H9 (cell line): Measurements from ENCODE around the gene JAK1. TPM values are rescaled to one million over a fixed set of nuclear protein-coding genes. Genes with fewer than 3 reads are reported as not detected.

Experiments
- DNase-seq: peaks from one replicate; pipeline ENCODE4 v3.0.0-alpha.2; 2017
- H2AFZ ChIP-seq: one replicate; pipeline ENCODE4 v1.6.1; 2013; ENCODE audit warnings: mild to moderate bottlenecking, low read length, control low read depth, moderate library complexity
- H2AK5ac ChIP-seq: 2 replicates; pipeline ENCODE4 v1.6.1; 2013; ENCODE audit warnings: low read length, control low read depth, mixed read lengths; ENCODE audit not compliant: insufficient read length
- H2BK120ac ChIP-seq: one replicate; pipeline ENCODE4 v1.6.1; 2013; ENCODE audit warnings: low read depth, mild to moderate bottlenecking, low read length, control low read depth, inconsistent platforms; ENCODE audit not compliant: poor library complexity, severe bottlenecking
- H2BK12ac ChIP-seq: 2 replicates; pipeline ENCODE4 v1.6.1; 2013; ENCODE audit warnings: low read length, control low read depth, mixed read lengths, low read depth; ENCODE audit not compliant: insufficient read length
- H2BK15ac ChIP-seq: 2 replicates; pipeline ENCODE4 v1.6.1; 2013; ENCODE audit warnings: low read depth, low read length, control low read depth
- H2BK20ac ChIP-seq: one replicate; pipeline ENCODE4 v1.6.1; 2013; ENCODE audit warnings: low read depth, mild to moderate bottlenecking, low read length, control low read depth, inconsistent platforms; ENCODE audit not compliant: poor library complexity, severe bottlenecking
- H2BK5ac ChIP-seq: 2 replicates; pipeline ENCODE4 v1.6.1; 2013; ENCODE audit warnings: low read length, control low read depth, mixed read lengths; ENCODE audit not compliant: insufficient read length
- H3K14ac ChIP-seq: 2 replicates; pipeline ENCODE4 v1.6.1; 2013; ENCODE audit warnings: low read length, control low read depth; ENCODE audit not compliant: insufficient read depth
- H3K18ac ChIP-seq: 2 replicates; pipeline ENCODE4 v1.6.1; 2013; ENCODE audit warnings: low read depth, mild to moderate bottlenecking, mixed read lengths, low read length, control low read depth; ENCODE audit not compliant: insufficient read length
- H3K23ac ChIP-seq: 2 replicates; pipeline ENCODE4 v1.6.1; 2013; ENCODE audit warnings: low read length, control low read depth, mixed read lengths, low read depth; ENCODE audit not compliant: insufficient read length
- H3K23me2 ChIP-seq: 2 replicates; pipeline ENCODE4 v1.6.1; 2013; ENCODE audit warnings: low read depth, mild to moderate bottlenecking, mixed read lengths, low read length, control low read depth; ENCODE audit not compliant: insufficient read length, poor library complexity, severe bottlenecking
- H3K27ac ChIP-seq: 2 replicates; pipeline ENCODE4 v1.5.1; 2013; ENCODE audit warnings: low read length, control low read depth, mixed read lengths, low read depth; ENCODE audit not compliant: insufficient read length
- H3K27me3 ChIP-seq: 2 replicates; pipeline ENCODE4 v1.6.1; 2013; ENCODE audit warnings: low read length, control low read depth, inconsistent platforms; ENCODE audit not compliant: insufficient read depth
- H3K4ac ChIP-seq: 2 replicates; pipeline ENCODE4 v1.6.1; 2013; ENCODE audit warnings: low read depth, mild to moderate bottlenecking, control low read depth, inconsistent platforms, low read length, moderate library complexity
- H3K4me1 ChIP-seq: 2 replicates; pipeline ENCODE4 v1.6.1; 2013; ENCODE audit warnings: low read length, control low read depth, inconsistent platforms; ENCODE audit not compliant: insufficient read depth
- H3K4me2 ChIP-seq: 2 replicates; pipeline ENCODE4 v1.6.1; 2013; ENCODE audit warnings: low read length, control low read depth, mixed read lengths; ENCODE audit not compliant: insufficient read length, insufficient read depth
- H3K56ac ChIP-seq: 2 replicates; pipeline ENCODE4 v1.6.1; 2013; ENCODE audit warnings: low read depth, mild to moderate bottlenecking, mixed read lengths, low read length, control low read depth; ENCODE audit not compliant: insufficient read length
- H3K79me1 ChIP-seq: 2 replicates; pipeline ENCODE4 v1.6.1; 2013; ENCODE audit warnings: low read depth, mild to moderate bottlenecking, moderate library complexity, low read length, control low read depth, inconsistent platforms; ENCODE audit not compliant: insufficient read depth, poor library complexity, severe bottlenecking
- H3K79me2 ChIP-seq: 2 replicates; pipeline ENCODE4 v1.6.1; 2013; ENCODE audit warnings: low read length, control low read depth, inconsistent platforms; ENCODE audit not compliant: insufficient read depth
- H3K9ac ChIP-seq: 2 replicates; pipeline ENCODE4 v1.6.1; 2013; ENCODE audit warnings: low read length, control low read depth, mixed read lengths; ENCODE audit not compliant: insufficient read length; ENCODE audit errors: extremely low read depth
- H3K9me3 ChIP-seq: one replicate; pipeline ENCODE4 v1.6.1; 2013; ENCODE audit warnings: low read depth, low read length, inconsistent platforms; ENCODE audit not compliant: control insufficient read depth
- H3T11ph ChIP-seq: one replicate; pipeline ENCODE4 v1.6.1; 2013; ENCODE audit warnings: mild to moderate bottlenecking, low read length, control low read depth, inconsistent platforms
- H4K20me1 ChIP-seq: one replicate; pipeline ENCODE4 v1.6.1; 2013; ENCODE audit not compliant: control insufficient read depth, insufficient read length, insufficient read depth
- H4K5ac ChIP-seq: 2 replicates; pipeline ENCODE4 v1.6.1; 2013; ENCODE audit warnings: low read depth, mild to moderate bottlenecking, mixed read lengths, low read length, control low read depth; ENCODE audit not compliant: insufficient read length
- H4K8ac ChIP-seq: replicated peaks from 2 replicates; pipeline ENCODE4 v1.6.1; 2013; ENCODE audit warnings: low read length, control low read depth, mixed read lengths, low read depth; ENCODE audit not compliant: insufficient read length
- H4K91ac ChIP-seq: 2 replicates; pipeline ENCODE4 v1.6.1; 2013; ENCODE audit warnings: low read depth, mild to moderate bottlenecking, moderate library complexity, mixed read lengths, low read length, control low read depth; ENCODE audit not compliant: insufficient read length
- H3K27ac Mint-ChIP-seq, 3 experiments: 2 replicates in 2 of 3; 3 replicates in 1 of 3; pipeline ENCODE4 v1.8.0; 2020 to 2021; ENCODE audit warnings: mixed read lengths in 3 of 3, mild to moderate bottlenecking in 1 of 3, moderate library complexity in 1 of 3
- H3K27me3 Mint-ChIP-seq: 2 replicates; pipeline ENCODE4 v1.8.0; 2021; ENCODE audit warnings: low read depth, mild to moderate bottlenecking, moderate library complexity, mixed read lengths
- H3K36me3 Mint-ChIP-seq, 3 experiments: 2 replicates in 2 of 3; 3 replicates in 1 of 3; pipeline ENCODE4 v1.8.0; 2020 to 2021; ENCODE audit warnings: low read depth in 3 of 3, mixed read lengths in 3 of 3; ENCODE audit not compliant: insufficient read depth in 1 of 3
- H3K4me1 Mint-ChIP-seq, 2 experiments: 2 replicates each; pipeline ENCODE4 v1.8.0; 2020; ENCODE audit warnings: mixed read lengths in 2 of 2
- H3K4me3 Mint-ChIP-seq, 2 experiments: 2 replicates in 1 of 2; 3 replicates in 1 of 2; pipeline ENCODE4 v1.8.0; 2020 to 2021; ENCODE audit warnings: mild to moderate bottlenecking in 2 of 2, mixed read lengths in 2 of 2, moderate library complexity in 1 of 2
- H3K9me3 Mint-ChIP-seq, 2 experiments: 2 replicates in 1 of 2; 3 replicates in 1 of 2; pipeline ENCODE4 v1.8.0; 2020; ENCODE audit warnings: mild to moderate bottlenecking in 2 of 2, mixed read lengths in 2 of 2, moderate library complexity in 1 of 2
- CTCF ChIP-seq: fragments of 200-600 bp; sonication (generic); conservative IDR thresholded peaks from 3 replicates; pipeline ENCODE4 v1.8.0; 2021; ENCODE audit warnings: antibody characterized with exemption, mild to moderate bottlenecking
- WGBS: extraction: QIAGEN DNeasy Blood & Tissue Kit; methylation state at CpG from one replicate; pipeline ENCODE4 v1.1.7; 2013; ENCODE audit warnings: missing lambda C conversion rate, low lambda C conversion rate, mixed read lengths; ENCODE audit not compliant: insufficient read length; ENCODE audit errors: extremely low coverage; 5-methylcytosine and 5-hydroxymethylcytosine counted together
- total RNA-seq: library from RNA; stranded (reverse); gene quantifications from 2 replicates; pipeline ENCODE4 v1.2.1, GENCODE V29; 2021

JAK1 gene
- total RNA-seq, 1 experiment from 2014 or later = 12.8 TPM

- TF ChIP-seq CTCF = no peak
- Histone ChIP-seq H3K18ac (no peak overlapping the region), H3K23me2 (no peaks in the 10 kb centered on the region), H3K27me3 (no peaks in the 10 kb centered on the region), H3K4me1 (no peaks in the 10 kb centered on the region), H3K9ac (no peak overlapping the region), H3K79me2 (no peaks in the 10 kb centered on the region), H4K20me1 (no peaks in the 10 kb centered on the region), H3K23ac (no peak overlapping the region), H2AK5ac (no peak overlapping the region), H3K56ac (no peak overlapping the region), H2BK15ac (no peak overlapping the region), H4K8ac (no peak overlapping the region), H3K9me3 (no peaks in the 10 kb centered on the region), H2BK12ac (no peak overlapping the region), H3T11ph (no peak overlapping the region), H3K14ac (no peak overlapping the region), H3K27ac (no peak overlapping the region), H3K79me1 (no peaks in the 10 kb centered on the region), H3K4me2 (no peak overlapping the region), H2AFZ (no peak overlapping the region), H4K5ac (no peak overlapping the region), H2BK120ac (no peak overlapping the region), H2BK20ac (no peak overlapping the region), H2BK5ac (no peak overlapping the region), H4K91ac (no peak overlapping the region), H3K4ac (no peak overlapping the region)
- Mint-ChIP-seq H3K9me3 (no peaks in the 10 kb centered on the region), H3K27ac (peak overlapping the region in 1 of 3 experiments; percentile 54; a peak in 1 of 7 replicates), H3K36me3 (peaks cover 0 to 6% (median 2%) of the 10 kb centered on the region in 3 experiments; a peak in 4 of 7 replicates), H3K27me3 (no peaks in the 10 kb centered on the region), H3K4me3 (no peak overlapping the region), H3K4me1 (peaks cover 22 to 27% of the 10 kb centered on the region in 2 experiments)
- WGBS = no CpG with 5 or more reads among the region's 2 CpGs
- DNase-seq = no peak
These were observed 89.2 kb downstream of the JAK1 start for GRCh38 chr1:64877151-64877550.
